KMS-11 (cell line): Measurements from ENCODE around the gene NRCAM.

Experiments used
- H2AFZ ChIP-seq: fragments of 200-600 bp; sonication (generic); 2 replicates; pipeline ENCODE4 v1.6.1; 2016; ENCODE audit warnings: antibody characterized with exemption, mixed run types, low read depth
- H3K27ac ChIP-seq: fragments of 200-600 bp; sonication (generic); 2 replicates; pipeline ENCODE4 v1.6.1; 2016; ENCODE audit warnings: mild to moderate bottlenecking, mixed run types
- H3K27me3 ChIP-seq: fragments of 200-600 bp; sonication (generic); 2 replicates; pipeline ENCODE4 v1.6.1; 2017; ENCODE audit warnings: mild to moderate bottlenecking, low read depth, mixed run types, moderate library complexity; ENCODE audit not compliant: insufficient read depth
- H3K36me3 ChIP-seq: fragments of 200-600 bp; sonication (generic); 2 replicates; pipeline ENCODE4 v1.6.1; 2017; ENCODE audit warnings: mild to moderate bottlenecking, mixed run types; ENCODE audit not compliant: insufficient read depth
- H3K4me1 ChIP-seq: fragments of 200-600 bp; sonication (generic); 2 replicates; pipeline ENCODE4 v1.6.1; 2016; ENCODE audit warnings: mild to moderate bottlenecking, low read depth, mixed run types; ENCODE audit not compliant: poor library complexity, severe bottlenecking
- H3K4me2 ChIP-seq: fragments of 200-600 bp; sonication (generic); 2 replicates; pipeline ENCODE4 v1.7.0; 2016; ENCODE audit warnings: mild to moderate bottlenecking, mixed run types
- H3K4me3 ChIP-seq: fragments of 200-600 bp; sonication (generic); IDR thresholded peaks from 2 replicates; pipeline ENCODE4 v1.6.1; 2017; ENCODE audit warnings: low read depth, low read length, mixed read lengths; ENCODE audit not compliant: insufficient read depth
- H3K79me2 ChIP-seq: fragments of 200-600 bp; sonication (generic); 2 replicates; pipeline ENCODE4 v1.6.1; 2016; ENCODE audit warnings: low read depth, mixed run types; ENCODE audit not compliant: insufficient read depth
- H3K9ac ChIP-seq: fragments of 200-600 bp; sonication (generic); 2 replicates; pipeline ENCODE4 v1.6.1; 2016; ENCODE audit warnings: mild to moderate bottlenecking, mixed run types
- H4K20me1 ChIP-seq: fragments of 200-600 bp; sonication (generic); 2 replicates; pipeline ENCODE4 v1.6.1; 2016; ENCODE audit warnings: mild to moderate bottlenecking, mixed run types; ENCODE audit not compliant: insufficient read depth
- TF ChIP-seq, protein P1 (sequence below): fragments of 200-600 bp; sonication (generic); conservative IDR thresholded peaks from 2 replicates; pipeline ENCODE4 v1.6.1; 2017; ENCODE audit warnings: low read depth, mild to moderate bottlenecking, antibody characterized with exemption, low read length, moderate library complexity, mixed read lengths

Gene NRCAM

DNA sequence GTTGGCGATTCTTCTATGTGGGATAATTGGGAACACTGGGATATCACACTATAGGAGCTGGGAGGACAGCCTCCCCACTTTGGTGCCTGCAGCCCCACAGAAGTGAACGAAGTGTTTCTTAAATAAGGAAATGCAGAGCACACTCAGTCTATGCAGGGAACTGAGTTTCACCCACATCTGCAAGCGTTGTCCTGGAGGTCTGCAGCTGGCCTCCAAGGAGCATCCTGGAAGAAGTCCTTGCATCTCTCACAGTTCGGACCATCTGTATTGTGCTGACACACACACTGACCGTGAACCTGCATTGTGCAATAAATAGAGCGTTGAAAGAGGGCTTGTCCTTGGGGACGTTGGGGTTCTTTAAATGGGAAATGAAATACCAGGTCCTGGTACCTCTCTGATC, 351.9 kb downstream of the NRCAM start:
- Histone ChIP-seq H3K9ac (no peak overlapping the region), H3K36me3 (no peaks in the 10 kb centered on the region), H3K4me2 (no peak overlapping the region), H3K4me3 (no peak overlapping the region), H3K79me2 (no peaks in the 10 kb centered on the region), H3K27ac (no peak overlapping the region), H4K20me1 (no peaks in the 10 kb centered on the region; the same call in 1 of the 2 replicates), H2AFZ (no peak overlapping the region), H3K4me1 (peaks cover 2% of the 10 kb centered on the region), H3K27me3 (no peaks in the 10 kb centered on the region)
- TF ChIP-seq, protein P1, sequence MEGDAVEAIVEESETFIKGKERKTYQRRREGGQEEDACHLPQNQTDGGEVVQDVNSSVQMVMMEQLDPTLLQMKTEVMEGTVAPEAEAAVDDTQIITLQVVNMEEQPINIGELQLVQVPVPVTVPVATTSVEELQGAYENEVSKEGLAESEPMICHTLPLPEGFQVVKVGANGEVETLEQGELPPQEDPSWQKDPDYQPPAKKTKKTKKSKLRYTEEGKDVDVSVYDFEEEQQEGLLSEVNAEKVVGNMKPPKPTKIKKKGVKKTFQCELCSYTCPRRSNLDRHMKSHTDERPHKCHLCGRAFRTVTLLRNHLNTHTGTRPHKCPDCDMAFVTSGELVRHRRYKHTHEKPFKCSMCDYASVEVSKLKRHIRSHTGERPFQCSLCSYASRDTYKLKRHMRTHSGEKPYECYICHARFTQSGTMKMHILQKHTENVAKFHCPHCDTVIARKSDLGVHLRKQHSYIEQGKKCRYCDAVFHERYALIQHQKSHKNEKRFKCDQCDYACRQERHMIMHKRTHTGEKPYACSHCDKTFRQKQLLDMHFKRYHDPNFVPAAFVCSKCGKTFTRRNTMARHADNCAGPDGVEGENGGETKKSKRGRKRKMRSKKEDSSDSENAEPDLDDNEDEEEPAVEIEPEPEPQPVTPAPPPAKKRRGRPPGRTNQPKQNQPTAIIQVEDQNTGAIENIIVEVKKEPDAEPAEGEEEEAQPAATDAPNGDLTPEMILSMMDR, result no peak

DNA sequence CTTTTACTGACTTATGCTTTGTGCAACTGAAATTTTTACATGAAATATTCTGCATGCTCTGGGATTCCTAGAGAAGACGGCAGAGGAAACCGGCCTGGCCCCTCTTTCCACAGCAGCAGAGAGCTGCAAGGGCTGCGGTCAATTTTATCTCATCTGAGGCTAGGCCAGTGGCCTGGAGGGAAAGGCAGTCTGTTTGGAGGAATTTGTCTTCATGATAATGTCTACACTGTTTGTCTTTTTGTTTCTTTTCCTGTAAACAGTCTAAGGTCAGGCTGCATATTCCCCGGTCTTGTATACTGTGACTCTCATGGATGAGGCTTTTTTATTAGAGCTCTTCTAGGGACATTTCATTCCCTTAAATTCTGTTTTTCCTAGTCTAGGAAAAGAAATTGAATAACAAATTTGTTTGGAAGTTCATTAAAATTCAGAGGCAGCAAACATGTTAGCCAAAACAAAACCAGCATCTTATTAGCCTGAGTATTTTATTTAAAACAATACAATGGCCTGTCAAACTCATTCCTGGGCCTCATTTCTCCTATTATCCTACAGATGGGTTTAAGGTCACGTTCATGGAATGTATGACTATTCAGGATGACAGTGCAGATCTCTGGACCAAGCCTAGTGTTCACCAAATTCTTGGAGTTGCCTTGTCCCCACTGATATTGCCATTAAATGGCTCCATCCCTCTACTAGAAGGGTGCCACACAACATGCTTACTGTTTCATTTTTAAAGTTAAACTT, 352.5 kb downstream of the NRCAM start:
- Histone ChIP-seq H3K27ac (no peak overlapping the region), H3K27me3 (no peaks in the 10 kb centered on the region), H3K4me1 (no peaks in the 10 kb centered on the region), H3K36me3 (no peaks in the 10 kb centered on the region), H3K4me3 (no peak overlapping the region), H2AFZ (no peak overlapping the region), H3K79me2 (no peaks in the 10 kb centered on the region), H3K4me2 (no peak overlapping the region), H4K20me1 (no peaks in the 10 kb centered on the region; the same call in 1 of the 2 replicates), H3K9ac (no peak overlapping the region)
- TF ChIP-seq, protein P1, result no peak

DNA sequence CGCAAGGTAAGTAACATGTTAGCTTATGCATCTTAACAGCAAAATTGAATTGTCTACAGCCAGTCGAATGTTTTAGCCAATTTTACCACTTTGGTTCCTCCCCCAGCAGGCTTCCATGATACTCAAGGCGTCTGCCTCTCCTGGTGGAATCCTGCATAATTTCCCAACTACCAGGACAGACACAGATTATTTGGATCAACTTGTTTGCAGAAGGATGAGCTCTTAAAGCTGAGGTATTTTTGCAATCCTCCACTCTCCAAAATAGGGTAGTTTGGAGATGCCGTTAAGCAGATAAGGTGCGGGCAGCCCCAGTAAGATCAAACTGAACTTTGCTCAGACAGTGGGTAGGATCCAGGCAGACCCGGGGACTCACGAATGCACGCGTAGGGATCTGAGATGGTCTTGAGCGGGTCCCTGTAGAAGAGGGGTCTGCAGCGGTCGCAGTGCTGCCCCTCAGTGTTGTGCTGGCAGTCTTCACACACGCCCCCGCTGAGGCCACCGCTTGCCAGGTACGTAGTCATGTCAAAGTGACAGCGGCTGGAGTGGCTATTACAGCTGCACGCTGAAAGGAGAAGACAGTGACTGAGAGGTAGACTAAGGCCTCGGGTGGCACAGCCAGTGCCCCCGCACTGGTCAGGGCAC, 353.4 kb downstream of the NRCAM start:
- Histone ChIP-seq H3K27ac (no peak overlapping the region), H3K4me1 (no peaks in the 10 kb centered on the region), H3K9ac (no peak overlapping the region), H3K27me3 (no peaks in the 10 kb centered on the region), H4K20me1 (no peaks in the 10 kb centered on the region), H3K36me3 (no peaks in the 10 kb centered on the region), H3K79me2 (no peaks in the 10 kb centered on the region), H3K4me2 (no peak overlapping the region), H2AFZ (no peak overlapping the region), H3K4me3 (no peak overlapping the region)
- TF ChIP-seq, protein P1, result no peak

DNA sequence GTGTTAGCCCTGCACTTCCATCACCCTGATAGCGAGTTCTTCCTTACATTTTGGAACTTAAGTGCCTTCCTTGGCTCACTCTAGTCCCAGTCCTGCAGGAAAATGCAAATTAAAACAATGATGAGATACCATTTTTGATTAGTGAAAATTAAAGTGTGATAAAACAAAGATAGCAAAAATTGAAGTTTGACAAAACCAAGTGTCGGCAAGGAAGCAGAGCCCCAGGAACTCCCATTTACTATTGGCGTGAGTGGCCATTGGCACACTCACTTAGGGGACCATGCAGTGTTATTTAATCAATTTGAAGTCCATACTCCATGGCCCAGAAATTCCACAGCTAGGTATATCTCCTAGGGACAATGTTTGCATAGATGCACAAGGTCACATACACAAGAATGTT, 354.5 kb downstream of the NRCAM start:
- H3K27ac ChIP-seq, result no peak overlapping the region
- H3K4me3 ChIP-seq, result no peak overlapping the region
- no peaks in the 10 kb centered on the region for H3K79me2 ChIP-seq
- H4K20me1 ChIP-seq, result no peaks in the 10 kb centered on the region
- no peak overlapping the region for H2AFZ ChIP-seq
- no peaks in the 10 kb centered on the region for H3K27me3 ChIP-seq
- H3K9ac ChIP-seq, result no peak overlapping the region
- no peaks in the 10 kb centered on the region for H3K4me1 ChIP-seq
- TF ChIP-seq, protein P1, result no peak
- no peaks in the 10 kb centered on the region for H3K36me3 ChIP-seq
- no peak overlapping the region for H3K4me2 ChIP-seq
